Measurements from ENCODE around the gene PACS1. TPM values are rescaled to one million over a fixed set of nuclear protein-coding genes. Genes with fewer than 3 reads are reported as not detected.

Gene PACS1
- total RNA-seq, 6 experiments from 2014 or later: 5.8 to 23.7 (median 12.5) TPM

DNA sequence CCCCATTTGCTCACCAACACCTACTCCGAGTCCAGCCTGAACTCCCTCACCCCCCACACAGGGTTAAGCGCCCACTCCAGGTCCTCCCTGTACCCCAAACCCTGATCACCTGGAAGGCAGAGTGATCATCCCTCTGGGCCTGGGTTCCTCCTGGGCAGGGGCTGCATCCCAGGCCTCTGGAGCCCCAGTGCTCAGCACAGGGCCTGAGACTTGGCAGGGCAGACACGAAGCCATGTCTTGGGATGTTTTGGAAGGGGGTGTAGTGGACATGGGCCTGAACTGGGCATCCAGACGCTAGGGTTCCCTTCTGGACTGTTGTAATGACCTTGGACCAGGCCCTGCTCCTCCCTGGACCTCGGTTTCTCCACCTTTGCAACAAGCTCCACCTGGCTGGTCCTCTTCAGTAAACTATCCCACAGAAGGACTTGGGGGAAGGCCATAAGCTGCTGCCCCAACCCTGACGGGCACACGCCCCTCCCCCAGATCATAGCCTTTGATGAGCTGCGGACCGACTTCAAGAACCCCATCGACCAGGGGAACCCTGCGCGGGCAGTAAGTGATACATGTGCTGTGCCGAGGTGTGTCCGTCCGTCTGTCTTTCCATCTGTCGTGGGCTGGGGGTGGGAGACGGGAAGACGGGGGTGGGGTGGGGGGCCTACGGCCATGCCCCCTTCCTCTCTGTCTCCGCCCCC lies 211.8 kb downstream of the PACS1 start:
- DNase-seq: peak in 1 of 3 donors; percentile 54
- Histone ChIP-seq H3K9me3 (no peaks in the 10 kb centered on the region), H3K27ac (no peak overlapping the region), H3K27me3 (no peaks in the 10 kb centered on the region), H3K36me3 (no peaks in the 10 kb centered on the region), H3K4me3 (no peak overlapping the region), H3K4me1 (peaks cover 0 to 5% (median 0%) of the 10 kb centered on the region in 4 donors)
- intact Hi-C loops (cut with DNase I): loop anchor here (10.0 kb wide), 1 partner anchor 57 kb away; no protein-coding TSS in a partner anchor
- ATAC-seq: no peak
- WGBS (ENCODE audit: insufficient coverage, low coverage, low lambda C conversion rate, missing lambda C conversion rate): 55% methylated on average over 5 of the region's 20 CpGs
- TF ChIP-seq POLR2A (IDR thresholded peaks at IDR 0.05): no peak
- TF ChIP-seq, protein P1, sequence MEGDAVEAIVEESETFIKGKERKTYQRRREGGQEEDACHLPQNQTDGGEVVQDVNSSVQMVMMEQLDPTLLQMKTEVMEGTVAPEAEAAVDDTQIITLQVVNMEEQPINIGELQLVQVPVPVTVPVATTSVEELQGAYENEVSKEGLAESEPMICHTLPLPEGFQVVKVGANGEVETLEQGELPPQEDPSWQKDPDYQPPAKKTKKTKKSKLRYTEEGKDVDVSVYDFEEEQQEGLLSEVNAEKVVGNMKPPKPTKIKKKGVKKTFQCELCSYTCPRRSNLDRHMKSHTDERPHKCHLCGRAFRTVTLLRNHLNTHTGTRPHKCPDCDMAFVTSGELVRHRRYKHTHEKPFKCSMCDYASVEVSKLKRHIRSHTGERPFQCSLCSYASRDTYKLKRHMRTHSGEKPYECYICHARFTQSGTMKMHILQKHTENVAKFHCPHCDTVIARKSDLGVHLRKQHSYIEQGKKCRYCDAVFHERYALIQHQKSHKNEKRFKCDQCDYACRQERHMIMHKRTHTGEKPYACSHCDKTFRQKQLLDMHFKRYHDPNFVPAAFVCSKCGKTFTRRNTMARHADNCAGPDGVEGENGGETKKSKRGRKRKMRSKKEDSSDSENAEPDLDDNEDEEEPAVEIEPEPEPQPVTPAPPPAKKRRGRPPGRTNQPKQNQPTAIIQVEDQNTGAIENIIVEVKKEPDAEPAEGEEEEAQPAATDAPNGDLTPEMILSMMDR (IDR thresholded peaks at IDR 0.05): no peak

DNA sequence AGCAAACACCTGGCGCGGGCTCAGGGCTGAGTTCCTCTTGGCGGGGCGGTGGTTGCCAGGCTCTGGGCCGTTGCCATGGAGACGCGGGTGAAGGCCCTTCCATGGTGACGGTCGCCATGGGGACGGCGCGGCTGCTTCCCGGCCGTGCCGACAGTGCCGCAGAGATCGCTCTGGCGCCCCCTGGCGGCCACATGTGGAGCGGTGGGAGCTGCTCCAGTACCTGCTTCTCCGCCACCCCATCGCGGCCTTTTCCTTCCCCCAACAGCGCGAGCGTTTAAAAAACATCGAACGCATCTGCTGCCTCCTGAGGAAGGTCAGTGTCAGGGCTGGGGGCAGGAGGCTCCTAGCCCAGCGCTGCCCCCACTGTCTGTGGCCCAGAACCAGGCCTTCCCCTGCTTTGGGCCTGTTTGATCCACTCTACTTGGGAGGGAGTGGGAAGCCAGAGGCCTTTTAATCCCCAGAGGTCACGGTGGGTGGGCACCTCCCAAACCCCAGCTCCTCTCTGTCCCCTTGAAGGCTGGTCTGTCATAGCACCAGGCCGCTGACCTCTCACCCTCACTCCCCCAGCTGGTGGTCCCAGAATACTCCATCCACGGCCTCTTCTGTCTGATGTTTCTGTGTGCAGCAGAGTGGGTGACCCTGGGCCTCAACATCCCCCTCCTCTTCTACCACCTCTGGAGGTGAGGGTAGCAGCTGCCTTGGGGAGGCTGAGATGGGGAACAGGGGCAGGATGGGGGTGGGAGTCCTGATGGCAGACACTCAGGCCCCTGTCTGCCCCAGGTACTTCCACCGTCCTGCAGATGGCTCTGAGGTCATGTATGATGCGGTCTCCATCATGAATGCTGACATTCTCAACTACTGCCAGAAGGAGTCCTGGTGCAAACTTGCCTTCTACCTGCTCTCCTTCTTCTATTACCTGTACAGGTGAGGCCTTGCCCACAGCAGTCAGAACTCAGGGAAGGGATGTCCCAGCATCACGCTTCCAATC lies 212.7 kb downstream of the PACS1 start:
- H3K27ac ChIP-seq: no peak overlapping the region
- intact Hi-C loops (cut with DNase I): loop anchor here (10.0 kb wide), 1 partner anchor 58 kb away; no protein-coding TSS in a partner anchor

DNA sequence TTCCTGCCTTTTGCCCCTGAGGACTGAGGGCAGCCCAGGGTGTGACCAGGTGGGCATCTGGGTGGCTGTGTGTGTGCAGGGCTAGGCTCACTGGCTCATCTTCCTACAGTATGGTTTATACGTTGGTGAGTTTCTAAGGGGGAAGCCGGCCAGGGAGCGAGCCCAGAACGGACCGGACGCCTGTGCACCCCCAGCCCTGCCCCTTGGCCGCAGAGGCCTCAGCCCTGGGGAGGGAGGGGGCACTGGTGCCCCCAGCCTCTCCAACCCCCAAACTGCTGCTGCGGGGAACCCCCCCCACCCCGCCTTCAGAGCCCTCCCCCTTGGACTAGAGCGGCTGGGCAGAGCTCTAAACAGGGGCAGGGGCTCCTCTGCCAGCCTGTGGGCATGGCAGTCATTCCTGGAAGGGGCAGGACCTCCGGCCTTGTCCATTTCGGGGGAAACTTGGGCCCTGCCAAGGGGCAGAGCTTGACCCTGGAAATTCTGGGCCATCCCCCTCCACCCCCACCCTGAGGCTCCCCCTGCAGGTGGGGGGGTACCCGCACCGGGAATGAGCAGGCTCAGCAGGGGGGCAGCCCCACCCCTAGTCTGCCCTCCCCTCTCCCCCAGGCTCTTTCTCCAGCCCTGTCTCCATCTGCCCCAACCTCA lies 213.5 kb downstream of the PACS1 start:
- no peak for ATAC-seq
- WGBS (ENCODE audit: insufficient coverage, low coverage, low lambda C conversion rate, missing lambda C conversion rate): no CpG with 5 or more reads among the region's 14 CpGs
- Histone ChIP-seq H3K4me1 (peaks cover 0 to 10% (median 4%) of the 10 kb centered on the region in 4 donors), H3K27ac (no peak overlapping the region), H3K27me3 (no peaks in the 10 kb centered on the region), H3K9me3 (no peaks in the 10 kb centered on the region), H3K36me3 (no peaks in the 10 kb centered on the region), H3K4me3 (no peak overlapping the region)
- intact Hi-C loops (cut with DNase I): loop anchor here (10.0 kb wide), 1 partner anchor 59 kb away; no protein-coding TSS in a partner anchor
- no peak for TF ChIP-seq POLR2A (IDR thresholded peaks at IDR 0.05)
- TF ChIP-seq, protein P1 (IDR thresholded peaks at IDR 0.05): no peak
- DNase-seq: peak in 1 of 3 donors; percentile 54

More for the DNA sequence above, 212.7 kb downstream of the PACS1 start:
- Histone ChIP-seq H3K4me3 (no peak overlapping the region), H3K9me3 (no peaks in the 10 kb centered on the region), H3K4me1 (peaks cover 0 to 5% (median 1%) of the 10 kb centered on the region in 4 donors), H3K36me3 (no peaks in the 10 kb centered on the region), H3K27me3 (no peaks in the 10 kb centered on the region)
- 8% methylated on average over 8 of the region's 35 CpGs for WGBS (ENCODE audit: insufficient coverage, low coverage, low lambda C conversion rate, missing lambda C conversion rate)
- DNase-seq (peak; percentile 100), ATAC-seq (peak; percentile 89 to 96 (median 90))
- TF ChIP-seq POLR2A (IDR thresholded peaks at IDR 0.05): no peak
- TF ChIP-seq, protein P1 (IDR thresholded peaks at IDR 0.05): peak; percentile 98 to 99 (median 99)

DNA sequence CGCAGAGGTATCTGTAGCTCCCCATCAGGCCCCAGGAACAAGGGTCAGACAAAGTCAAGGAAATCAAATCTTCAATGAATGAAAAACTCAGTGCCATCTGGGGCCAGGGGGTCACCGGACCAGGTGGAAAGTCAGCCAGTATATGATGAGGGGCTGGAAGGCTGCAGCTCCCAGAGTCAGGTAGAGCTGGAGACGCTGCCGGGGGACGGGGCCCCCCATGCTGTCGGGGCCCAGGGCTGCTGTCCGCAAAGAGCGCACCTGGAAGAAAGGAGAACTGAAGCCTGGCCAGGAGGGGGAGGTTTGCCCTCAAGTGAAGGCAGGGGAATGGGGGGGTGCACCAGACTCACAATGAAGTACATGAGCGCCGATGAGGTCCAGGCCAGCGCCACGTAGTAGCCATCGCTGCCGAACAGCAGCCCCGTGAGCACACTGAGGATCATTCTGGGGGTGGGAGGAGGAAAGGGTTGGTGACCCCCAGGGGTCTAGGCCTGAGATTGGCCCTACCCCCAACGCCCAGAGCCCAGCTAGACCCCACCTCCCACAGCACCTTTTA lies 214.5 kb downstream of the PACS1 start:
- intact Hi-C loops (cut with DNase I): loop anchor here (10.0 kb wide), 1 partner anchor 60 kb away; no protein-coding TSS in a partner anchor

More for the DNA sequence above, 214.5 kb downstream of the PACS1 start:
- Histone ChIP-seq H3K9me3 (no peaks in the 10 kb centered on the region), H3K27me3 (no peaks in the 10 kb centered on the region), H3K36me3 (no peaks in the 10 kb centered on the region), H3K27ac (no peak overlapping the region), H3K4me1 (peaks cover 0 to 10% (median 4%) of the 10 kb centered on the region in 4 donors), H3K4me3 (no peak overlapping the region)
- peak in 1 of 3 donors; percentile 40 for DNase-seq
- no peak for ATAC-seq
- TF ChIP-seq, protein P1 (IDR thresholded peaks at IDR 0.05): no peak
- no peak for TF ChIP-seq POLR2A (IDR thresholded peaks at IDR 0.05)
- WGBS (ENCODE audit: insufficient coverage, low coverage, low lambda C conversion rate, missing lambda C conversion rate): 89% methylated on average over 10 of the region's 16 CpGs

Data from right lobe of liver (tissue), 6 donors.